CD4-positive, alpha-beta T cell treated with Interleukin-1 beta for 1 hour (primary cell): Measurements from ENCODE around the gene SPI1.

Experiments used
- DNase-seq, 2 donors: peaks; one replicate each; pipeline ENCODE4 v3.0.0-alpha.2; 2020 to 2022

The SPI1 gene

GRCh38 chr11:47406896-47407745 lies 28.8 kb upstream of the SPI1 start:
- peak in 1 of 2 donors; percentile 20 for DNase-seq

DNA sequence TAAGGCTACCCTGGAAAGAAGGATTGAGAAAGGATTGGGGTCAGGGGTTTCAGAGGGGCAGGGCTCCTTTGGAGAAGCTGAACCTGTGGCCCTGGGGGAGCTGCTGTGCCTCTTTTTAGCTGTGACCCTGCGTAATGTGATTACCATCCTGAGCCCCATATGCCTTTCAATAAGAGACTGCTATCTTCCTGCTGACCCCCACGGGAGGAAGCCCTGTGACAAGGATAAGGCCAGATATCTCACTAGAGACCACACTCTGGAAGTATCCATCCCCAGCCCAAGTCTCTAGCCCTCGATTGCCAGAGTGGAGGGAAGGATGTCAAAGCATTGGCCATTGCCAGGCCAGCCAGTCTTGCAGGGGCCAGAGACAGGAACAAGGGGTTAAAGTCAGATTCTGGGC lies 25.2 kb upstream of the SPI1 start:
- no peak for DNase-seq

DNA sequence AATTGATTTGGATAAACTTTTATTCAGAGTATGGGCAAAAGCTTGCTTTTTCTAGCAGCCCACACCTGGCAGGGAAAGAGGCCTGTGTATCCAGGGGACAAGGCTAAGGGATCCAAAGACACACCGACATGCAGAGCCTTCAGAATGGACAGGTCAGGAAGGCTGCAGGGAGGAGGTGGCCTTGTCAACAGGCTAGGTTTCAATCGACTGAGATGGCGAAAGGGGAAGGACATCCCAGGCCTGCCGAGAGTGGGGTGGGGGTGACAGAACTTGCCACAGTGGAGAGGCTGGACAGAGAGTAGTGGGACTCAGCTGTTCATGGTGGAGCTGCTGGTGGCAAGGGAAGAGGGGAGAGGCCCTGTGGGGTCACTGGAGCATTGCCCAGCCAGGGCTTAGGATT lies 24.8 kb upstream of the SPI1 start:
- DNase-seq, result no peak

DNA sequence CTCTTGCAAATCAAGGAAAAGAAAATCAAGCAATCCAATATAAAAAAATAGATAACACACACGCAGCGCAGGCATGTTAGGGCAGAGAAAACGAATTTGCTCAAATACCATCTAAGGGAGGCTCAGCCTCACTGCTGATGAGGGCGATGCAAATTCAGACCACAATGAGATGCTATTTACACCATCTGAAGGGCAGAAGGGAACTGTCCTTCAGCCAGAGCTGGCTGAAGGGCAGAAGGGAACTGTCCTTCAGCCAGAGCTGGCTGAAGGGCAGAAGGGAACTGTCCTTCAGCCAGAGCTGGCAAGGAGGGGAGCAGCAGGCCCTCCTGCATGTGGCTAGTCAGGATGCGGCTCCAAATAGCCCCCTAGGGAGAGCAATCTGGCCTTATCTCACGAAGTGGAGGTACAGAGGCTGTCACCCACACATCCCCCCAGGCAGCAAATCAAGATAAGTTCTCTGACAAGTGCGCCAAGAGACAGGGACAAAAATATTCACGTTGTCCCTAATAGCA lies 22.5 kb upstream of the SPI1 start:
- no peak for DNase-seq

DNA sequence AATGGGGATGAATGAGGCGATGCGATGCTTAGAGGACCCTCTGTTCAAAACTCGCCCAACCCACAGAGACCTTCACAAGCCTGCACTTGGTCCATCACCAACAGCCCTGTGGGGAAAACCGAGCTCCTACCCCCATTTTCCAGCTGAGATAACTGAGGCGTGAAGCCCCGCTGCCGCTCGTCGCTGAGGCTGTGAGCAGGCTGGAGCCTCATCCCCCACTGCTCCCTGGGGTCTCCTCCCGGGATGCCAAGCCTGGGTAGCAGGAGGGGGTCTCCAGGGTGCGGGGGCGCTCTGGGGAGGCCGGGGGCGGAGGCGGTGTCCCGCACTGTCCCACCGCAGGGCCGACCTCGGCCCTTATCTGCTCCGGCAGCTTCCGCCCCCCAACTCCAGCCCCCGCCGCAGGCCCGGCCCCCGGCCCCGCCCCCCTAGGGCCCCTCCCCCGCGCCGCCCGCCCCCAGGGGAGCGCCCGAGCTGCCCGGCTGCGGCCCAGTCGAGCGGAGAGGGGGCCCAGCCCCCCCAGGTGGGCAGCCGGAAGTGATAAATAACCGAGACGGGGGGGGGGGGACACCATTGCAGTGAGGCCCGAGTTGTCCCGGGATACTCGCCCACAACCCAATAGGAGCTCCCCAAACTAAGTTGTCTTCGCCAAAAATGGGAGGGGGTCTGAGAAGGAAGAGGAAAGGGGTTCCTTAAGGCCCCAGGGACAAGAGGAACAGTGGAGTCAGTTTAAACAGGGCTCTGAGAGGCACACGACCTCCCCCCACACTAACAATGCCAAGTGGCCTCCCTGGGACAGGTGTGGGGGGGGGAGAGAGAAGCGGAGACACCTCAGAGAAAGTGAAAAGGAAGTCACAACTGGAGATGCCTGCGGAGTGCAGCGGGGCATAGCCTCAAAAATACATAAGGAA lies 21.8 kb upstream of the SPI1 start:
- DNase-seq, result peak; percentile 42 to 49

DNA sequence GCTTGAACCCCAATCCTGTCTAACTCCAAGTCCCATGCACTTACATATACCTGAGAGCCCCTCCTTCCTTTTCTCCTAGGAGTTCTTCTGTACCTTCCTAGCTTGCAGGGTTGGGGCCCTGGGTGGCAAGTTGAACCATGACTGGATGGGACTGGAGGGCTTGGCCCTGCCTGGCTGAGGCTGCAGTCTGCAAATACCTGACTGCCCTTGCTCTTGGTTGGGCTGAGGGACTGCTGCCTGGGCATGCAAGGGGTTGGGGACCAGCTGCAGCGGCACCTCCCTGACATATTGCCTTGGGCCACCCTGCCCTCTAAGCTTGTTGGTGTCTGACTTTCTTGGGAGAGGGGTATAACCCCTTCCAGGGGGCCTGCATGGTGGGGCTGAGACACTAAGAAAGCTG lies 20.2 kb upstream of the SPI1 start:
- no peak for DNase-seq

- no peak for DNase-seq
Observed at GRCh38 chr11:47398011-47398410, 19.7 kb upstream of the SPI1 start.

- DNase-seq, result no peak
Observed at GRCh38 chr11:47396049-47396320, 17.6 kb upstream of the SPI1 start.

DNA sequence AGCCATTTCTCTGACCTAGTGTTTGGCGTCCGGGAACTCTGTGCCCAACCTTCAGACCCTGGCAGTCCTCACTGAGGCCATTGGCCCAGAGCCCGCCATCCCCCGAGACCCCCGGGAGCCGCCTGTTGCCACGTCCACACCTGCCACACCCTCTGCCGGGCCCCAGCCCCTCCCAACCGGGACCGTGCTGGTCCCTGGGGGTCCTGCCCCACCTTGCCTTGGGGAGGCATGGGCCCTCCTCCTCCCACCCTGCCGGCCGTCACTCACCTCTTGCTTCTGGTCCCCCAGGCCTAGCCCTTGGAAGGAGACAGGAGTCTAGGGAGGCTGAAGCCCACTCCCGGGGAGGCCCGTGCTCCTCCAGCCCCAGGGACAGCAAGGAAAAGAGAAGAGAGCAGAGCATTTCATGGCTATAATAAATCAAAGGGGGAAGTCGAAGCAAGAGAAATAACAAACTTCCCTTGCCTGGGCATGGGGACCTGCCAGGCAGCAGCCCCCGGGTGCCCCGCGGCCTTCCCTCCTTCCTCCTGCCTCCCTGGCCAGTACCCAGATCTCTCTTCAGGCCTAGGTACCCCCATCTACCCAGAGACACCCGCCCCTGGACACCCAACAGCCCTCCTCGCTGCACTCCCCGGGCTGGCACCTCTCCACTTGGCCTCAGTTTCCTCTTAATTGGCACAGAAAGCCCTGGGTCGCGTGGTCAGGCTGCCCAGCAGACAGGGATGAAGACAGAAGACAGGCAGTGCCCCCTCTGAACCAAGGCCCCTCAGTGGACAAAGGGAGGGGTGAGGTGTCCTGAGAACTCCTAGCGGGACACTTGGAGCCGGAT lies 17.1 kb upstream of the SPI1 start:
- no peak for DNase-seq

GRCh38 chr11:47394322-47395222 lies 16.2 kb upstream of the SPI1 start:
- DNase-seq, result peak; percentile 64 to 84

GRCh38 chr11:47394050-47394321 lies 15.6 kb upstream of the SPI1 start:
- DNase-seq, result peak in 1 of 2 donors; percentile 33

GRCh38 chr11:47393163-47394049 lies 15.1 kb upstream of the SPI1 start:
- peak in 1 of 2 donors; percentile 44 for DNase-seq

GRCh38 chr11:47392546-47393162 lies 14.3 kb upstream of the SPI1 start:
- DNase-seq, result no peak

DNA sequence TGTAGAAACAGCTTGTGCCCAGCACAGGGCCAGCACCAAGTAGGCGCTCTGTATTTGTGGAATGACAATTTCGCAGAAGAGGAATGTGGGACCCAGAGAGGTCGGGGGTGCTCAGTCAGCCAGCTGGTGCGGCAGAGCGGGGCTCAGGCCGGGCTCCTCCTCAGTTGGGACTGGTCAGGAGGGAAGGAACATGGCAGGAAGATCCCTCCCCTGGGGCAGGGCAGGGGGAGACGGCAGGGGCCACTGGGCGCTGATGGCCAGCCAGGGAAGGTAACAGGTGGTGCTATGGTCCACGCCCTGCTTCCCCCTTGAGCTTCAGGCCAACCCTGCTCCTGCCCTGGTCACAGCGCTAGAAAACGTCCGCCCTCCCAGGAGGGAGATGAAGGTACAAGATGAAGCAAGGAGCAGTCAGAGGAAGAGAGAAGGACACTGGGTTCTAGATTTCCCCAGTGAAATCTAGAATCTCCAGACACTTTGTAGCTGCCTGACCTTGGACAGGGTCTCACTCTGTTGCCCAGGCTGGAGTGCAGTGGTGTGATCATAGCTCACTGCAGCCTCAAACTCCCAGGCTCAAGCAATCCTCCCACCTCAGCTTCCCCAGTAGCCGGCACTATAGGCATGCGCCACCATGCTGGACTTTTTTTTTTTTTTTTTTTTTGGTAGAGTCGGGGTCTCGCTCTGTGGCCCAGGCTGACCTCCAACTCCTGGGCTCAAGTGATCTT lies 13.5 kb upstream of the SPI1 start:
- DNase-seq, result no peak

- DNase-seq, result peak; percentile 27 to 82
Observed at GRCh38 chr11:47391077-47391583, 12.8 kb upstream of the SPI1 start.

DNA sequence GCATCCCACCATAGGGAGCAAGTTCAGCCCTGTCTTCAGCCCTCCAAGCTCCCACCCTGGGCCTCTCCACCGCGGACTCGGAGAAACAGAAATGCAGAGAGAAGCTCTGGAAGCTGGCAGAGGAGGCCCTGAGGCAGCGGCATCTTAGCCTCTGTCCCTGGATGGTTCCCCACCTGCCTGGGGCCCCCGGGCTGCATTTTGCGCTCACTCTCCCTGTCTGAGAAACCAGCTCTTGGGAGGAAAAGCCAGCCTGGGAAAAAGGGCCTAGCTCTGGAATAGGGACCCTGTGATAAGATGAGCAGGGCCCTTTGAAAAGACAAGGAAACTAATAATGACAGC lies 12.0 kb upstream of the SPI1 start:
- no peak for DNase-seq

- DNase-seq, result peak; percentile 23 to 25
Observed at GRCh38 chr11:47389577-47390421, 11.5 kb upstream of the SPI1 start.

- peak in 1 of 2 donors; percentile 26 for DNase-seq
Observed at GRCh38 chr11:47388697-47389576, 10.6 kb upstream of the SPI1 start.
